WTC11 (cell line): ENCODE data around the gene SNX8. TPM values are rescaled to one million over a fixed set of nuclear protein-coding genes. Genes with fewer than 3 reads are reported as not detected.

Experiments used
- ATAC-seq: fragments of 200-7000 bp; cut with Tn5 transposase; 2 replicates; pipeline ENCODE4 v1.10.0; 2021; ENCODE audit warnings: mild to moderate bottlenecking, moderate library complexity
- CTCF ChIA-PET: fragments of 300-600 bp; sonication (Branson Sonifier 250); formaldehyde crosslinking; loops from one replicate; lab custom pipeline; 2021; ENCODE audit warnings: antibody characterized with exemption; lab: Charles Lee
- POLR2A ChIA-PET: fragments of 350-600 bp; sonication (Branson Sonifier 250); formaldehyde crosslinking; loops from one replicate; lab custom pipeline; 2021; ENCODE audit warnings: antibody characterized with exemption; lab: Charles Lee
- DNase-seq: peaks from one replicate; pipeline ENCODE4 v3.0.0; 2021; ENCODE audit warnings: low spot score
- H3K27ac Mint-ChIP-seq: 2 replicates; pipeline ENCODE4 v1.8.0; 2021; ENCODE audit warnings: mixed read lengths
- H3K27me3 Mint-ChIP-seq: 2 replicates; pipeline ENCODE4 v1.8.0; 2021; ENCODE audit warnings: low read depth, mild to moderate bottlenecking, moderate library complexity, mixed read lengths
- H3K36me3 Mint-ChIP-seq: 2 replicates; pipeline ENCODE4 v1.8.0; 2021; ENCODE audit warnings: mixed read lengths
- H3K4me1 Mint-ChIP-seq: 2 replicates; pipeline ENCODE4 v1.8.0; 2022; ENCODE audit warnings: mixed read lengths
- H3K4me3 Mint-ChIP-seq: 2 replicates; pipeline ENCODE4 v1.8.0; 2021; ENCODE audit warnings: mild to moderate bottlenecking, moderate library complexity, mixed read lengths
- H3K9me3 Mint-ChIP-seq: 2 replicates; pipeline ENCODE4 v1.8.0; 2021; ENCODE audit warnings: mixed read lengths
- AR ChIP-seq: fragments of 250-450 bp; sonication (Bioruptor Pico); IDR thresholded peaks from 2 replicates; pipeline ENCODE4 v1.9.0; 2021; ENCODE audit warnings: mild to moderate bottlenecking
- CBFB ChIP-seq: sonication (generic); formaldehyde crosslinking; IDR thresholded peaks from 2 replicates; pipeline ENCODE4 v1.8.1; 2022; ENCODE audit warnings: mild to moderate bottlenecking, low read depth, missing genetic modification reagents
- CTCF ChIP-seq: fragments of 200-600 bp; IDR thresholded peaks from 2 replicates; pipeline ENCODE4 v1.8.0; 2022; ENCODE audit warnings: antibody characterized with exemption
- EMX1 ChIP-seq: fragments of 250-450 bp; sonication (Bioruptor Pico); IDR thresholded peaks from 2 replicates; pipeline ENCODE4 v1.8.0; 2021; ENCODE audit warnings: mild to moderate bottlenecking
- ERG ChIP-seq: fragments of 250-450 bp; sonication (Bioruptor Pico); IDR thresholded peaks from 2 replicates; pipeline ENCODE4 v1.8.0; 2021; ENCODE audit warnings: mild to moderate bottlenecking
- ESRRA ChIP-seq: sonication (generic); formaldehyde crosslinking; IDR thresholded peaks from 2 replicates; pipeline ENCODE4 v1.8.1; 2022; ENCODE audit warnings: mild to moderate bottlenecking, missing genetic modification reagents, borderline replicate concordance
- GABPB1 ChIP-seq: sonication (generic); formaldehyde crosslinking; IDR thresholded peaks from 2 replicates; pipeline ENCODE4 v1.8.1; 2023; ENCODE audit warnings: mild to moderate bottlenecking, missing genetic modification reagents
- GRHL2 ChIP-seq: fragments of 250-450 bp; sonication (Bioruptor Pico); IDR thresholded peaks from 2 replicates; pipeline ENCODE4 v1.8.0; 2022; ENCODE audit warnings: mild to moderate bottlenecking, moderate library complexity; ENCODE audit not compliant: insufficient replicate concordance, severe bottlenecking
- NFYB ChIP-seq: sonication (generic); formaldehyde crosslinking; conservative IDR thresholded peaks from 2 replicates; pipeline ENCODE4 v1.8.0; 2022; ENCODE audit warnings: low read depth, missing genetic modification reagents
- RORB ChIP-seq: fragments of 250-450 bp; sonication (Bioruptor Pico); IDR thresholded peaks from 2 replicates; pipeline ENCODE4 v1.9.0; 2021; ENCODE audit warnings: mild to moderate bottlenecking
- SMAD4 ChIP-seq: sonication (generic); formaldehyde crosslinking; IDR thresholded peaks from 2 replicates; pipeline ENCODE4 v1.8.0; 2022; ENCODE audit warnings: mild to moderate bottlenecking, missing genetic modification reagents
- ZNF396 ChIP-seq: fragments of 250-450 bp; sonication (Bioruptor Pico); IDR thresholded peaks from 2 replicates; pipeline ENCODE4 v1.8.0; 2021; ENCODE audit warnings: mild to moderate bottlenecking, moderate library complexity, borderline replicate concordance
- ZSCAN18 ChIP-seq: fragments of 250-450 bp; sonication (Bioruptor Pico); IDR thresholded peaks from 2 replicates; pipeline ENCODE4 v2.1.2; 2022; ENCODE audit warnings: mild to moderate bottlenecking, moderate library complexity
- total RNA-seq: library from RNA; stranded (reverse); gene quantifications from 3 replicates; pipeline ENCODE4 v1.2.3, GENCODE V29; 2021
- TF ChIP-seq, protein P1 (sequence below): sonication (generic); formaldehyde crosslinking; conservative IDR thresholded peaks from 2 replicates; pipeline ENCODE4 v1.8.1; 2023; ENCODE audit warnings: mild to moderate bottlenecking, low read depth, missing genetic modification reagents, moderate library complexity
- TF ChIP-seq, protein P2 (sequence below): sonication (generic); formaldehyde crosslinking; IDR thresholded peaks from 2 replicates; pipeline ENCODE4 v1.8.1; 2022; ENCODE audit warnings: low read depth, missing genetic modification reagents, borderline replicate concordance
- TF ChIP-seq, protein P3 (sequence below): sonication (generic); formaldehyde crosslinking; IDR thresholded peaks from 2 replicates; pipeline ENCODE4 v1.8.0; 2023; ENCODE audit warnings: mild to moderate bottlenecking, missing genetic modification reagents
- TF ChIP-seq, protein P4 (sequence below): sonication (generic); formaldehyde crosslinking; IDR thresholded peaks from 2 replicates; pipeline ENCODE4 v1.8.1; 2023; ENCODE audit warnings: mild to moderate bottlenecking, moderate library complexity, missing genetic modification reagents

The SNX8 gene
- total RNA-seq, 1 experiment from 2014 or later, result 50.8 TPM

DNA sequence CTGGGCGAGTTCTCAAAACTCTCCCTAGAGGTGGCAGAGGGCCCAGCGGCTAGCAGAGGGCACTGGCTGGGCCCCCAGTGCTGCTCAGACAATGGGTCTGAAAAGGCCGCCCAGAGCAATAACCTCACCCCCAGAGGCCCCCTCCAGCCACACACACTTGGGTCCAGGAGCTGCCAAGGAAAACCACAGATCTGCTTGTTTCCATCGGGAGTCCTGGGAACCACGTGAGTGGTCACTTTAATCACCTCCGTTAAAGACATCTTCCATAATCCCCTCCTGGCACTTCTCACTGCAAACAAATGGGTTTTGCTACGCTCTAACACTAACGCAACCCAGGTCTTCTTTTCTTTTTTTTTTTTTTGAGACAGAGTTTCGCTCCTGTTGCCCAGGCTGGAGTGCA, 42.2 kb downstream of the SNX8 start:
- peaks cover 21% of the 10 kb centered on the region for H3K4me1 Mint-ChIP-seq
- H3K9me3 Mint-ChIP-seq, result no peaks in the 10 kb centered on the region
- ChIA-PET CTCF (no interaction called here), POLR2A (no interaction called here)
- H3K4me3 Mint-ChIP-seq, result no peak overlapping the region
- no peaks in the 10 kb centered on the region for H3K27me3 Mint-ChIP-seq
- no peak for TF ChIP-seq ZNF396
- TF ChIP-seq NFYB, result no peak
- DNase-seq, result no peak
- peak overlapping the region; percentile 2; the same call in 1 of the 2 replicates for H3K27ac Mint-ChIP-seq
- ATAC-seq, result no peak
- H3K36me3 Mint-ChIP-seq, result peaks cover 15% of the 10 kb centered on the region

DNA sequence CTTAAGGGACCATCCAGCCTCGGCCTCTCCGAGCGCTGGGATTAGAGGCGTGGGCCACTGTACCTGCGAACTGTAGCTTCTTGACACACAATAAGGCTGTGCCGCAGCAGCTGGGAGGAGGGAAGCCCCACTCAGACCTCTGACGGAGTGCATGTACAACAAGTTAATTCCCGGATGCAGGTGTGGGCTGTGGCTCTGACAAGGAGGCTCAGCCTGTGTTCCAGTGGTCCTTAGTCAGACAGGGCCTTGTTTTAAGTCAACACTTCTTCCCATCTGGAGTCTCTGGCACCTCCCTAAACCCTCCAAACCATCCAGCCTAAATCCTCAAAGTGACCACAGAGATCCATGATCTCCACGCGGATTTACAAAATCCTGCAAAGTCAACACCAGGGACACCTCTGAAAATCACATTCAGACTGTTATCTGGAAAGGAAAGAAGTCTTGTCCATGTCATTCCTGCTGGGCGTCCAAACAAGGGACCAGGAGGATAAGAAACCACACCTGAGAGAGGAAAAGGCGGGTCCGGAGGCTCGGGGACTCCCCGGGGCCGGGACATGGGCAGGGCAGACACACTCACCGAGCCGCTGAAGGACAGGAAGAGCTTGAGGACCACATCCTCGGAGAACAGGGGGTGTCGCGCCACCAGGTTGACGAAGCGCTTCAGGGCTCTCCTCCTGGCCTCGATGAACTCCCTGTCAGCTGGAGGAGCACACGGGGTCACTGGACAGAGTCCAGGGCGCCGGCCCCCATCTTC, 42.8 kb downstream of the SNX8 start:
- H3K4me3 Mint-ChIP-seq, result no peak overlapping the region
- H3K27me3 Mint-ChIP-seq, result no peaks in the 10 kb centered on the region
- ChIA-PET CTCF (interaction anchor here (0.6 kb wide), 1 partner anchor 49 kb away, joined by 4 read pairs; no protein-coding TSS in a partner anchor), POLR2A (no interaction called here)
- peaks cover 21% of the 10 kb centered on the region for H3K36me3 Mint-ChIP-seq
- DNase-seq (no peak), ATAC-seq (no peak)
- peaks cover 21% of the 10 kb centered on the region for H3K4me1 Mint-ChIP-seq
- peak overlapping the region; percentile 76 for H3K27ac Mint-ChIP-seq
- no peaks in the 10 kb centered on the region for H3K9me3 Mint-ChIP-seq
- TF ChIP-seq EMX1 (CRISPR knock-in tag) (no peak), GRHL2 (no peak), RORB (CRISPR knock-in tag) (no peak), ESRRA (CRISPR knock-in tag) (no peak), ZSCAN18 (CRISPR knock-in tag) (no peak), CTCF (no peak), ERG (CRISPR knock-in tag) (no peak), SMAD4 (CRISPR knock-in tag) (no peak), CBFB (CRISPR knock-in tag) (no peak), AR (CRISPR knock-in tag) (no peak), GABPB1 (no peak)
- TF ChIP-seq, protein P1, sequence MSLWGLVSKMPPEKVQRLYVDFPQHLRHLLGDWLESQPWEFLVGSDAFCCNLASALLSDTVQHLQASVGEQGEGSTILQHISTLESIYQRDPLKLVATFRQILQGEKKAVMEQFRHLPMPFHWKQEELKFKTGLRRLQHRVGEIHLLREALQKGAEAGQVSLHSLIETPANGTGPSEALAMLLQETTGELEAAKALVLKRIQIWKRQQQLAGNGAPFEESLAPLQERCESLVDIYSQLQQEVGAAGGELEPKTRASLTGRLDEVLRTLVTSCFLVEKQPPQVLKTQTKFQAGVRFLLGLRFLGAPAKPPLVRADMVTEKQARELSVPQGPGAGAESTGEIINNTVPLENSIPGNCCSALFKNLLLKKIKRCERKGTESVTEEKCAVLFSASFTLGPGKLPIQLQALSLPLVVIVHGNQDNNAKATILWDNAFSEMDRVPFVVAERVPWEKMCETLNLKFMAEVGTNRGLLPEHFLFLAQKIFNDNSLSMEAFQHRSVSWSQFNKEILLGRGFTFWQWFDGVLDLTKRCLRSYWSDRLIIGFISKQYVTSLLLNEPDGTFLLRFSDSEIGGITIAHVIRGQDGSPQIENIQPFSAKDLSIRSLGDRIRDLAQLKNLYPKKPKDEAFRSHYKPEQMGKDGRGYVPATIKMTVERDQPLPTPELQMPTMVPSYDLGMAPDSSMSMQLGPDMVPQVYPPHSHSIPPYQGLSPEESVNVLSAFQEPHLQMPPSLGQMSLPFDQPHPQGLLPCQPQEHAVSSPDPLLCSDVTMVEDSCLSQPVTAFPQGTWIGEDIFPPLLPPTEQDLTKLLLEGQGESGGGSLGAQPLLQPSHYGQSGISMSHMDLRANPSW (CRISPR knock-in tag), result no peak
- TF ChIP-seq, protein P2, sequence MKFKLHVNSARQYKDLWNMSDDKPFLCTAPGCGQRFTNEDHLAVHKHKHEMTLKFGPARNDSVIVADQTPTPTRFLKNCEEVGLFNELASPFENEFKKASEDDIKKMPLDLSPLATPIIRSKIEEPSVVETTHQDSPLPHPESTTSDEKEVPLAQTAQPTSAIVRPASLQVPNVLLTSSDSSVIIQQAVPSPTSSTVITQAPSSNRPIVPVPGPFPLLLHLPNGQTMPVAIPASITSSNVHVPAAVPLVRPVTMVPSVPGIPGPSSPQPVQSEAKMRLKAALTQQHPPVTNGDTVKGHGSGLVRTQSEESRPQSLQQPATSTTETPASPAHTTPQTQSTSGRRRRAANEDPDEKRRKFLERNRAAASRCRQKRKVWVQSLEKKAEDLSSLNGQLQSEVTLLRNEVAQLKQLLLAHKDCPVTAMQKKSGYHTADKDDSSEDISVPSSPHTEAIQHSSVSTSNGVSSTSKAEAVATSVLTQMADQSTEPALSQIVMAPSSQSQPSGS (CRISPR knock-in tag), result no peak
- TF ChIP-seq, protein P3, sequence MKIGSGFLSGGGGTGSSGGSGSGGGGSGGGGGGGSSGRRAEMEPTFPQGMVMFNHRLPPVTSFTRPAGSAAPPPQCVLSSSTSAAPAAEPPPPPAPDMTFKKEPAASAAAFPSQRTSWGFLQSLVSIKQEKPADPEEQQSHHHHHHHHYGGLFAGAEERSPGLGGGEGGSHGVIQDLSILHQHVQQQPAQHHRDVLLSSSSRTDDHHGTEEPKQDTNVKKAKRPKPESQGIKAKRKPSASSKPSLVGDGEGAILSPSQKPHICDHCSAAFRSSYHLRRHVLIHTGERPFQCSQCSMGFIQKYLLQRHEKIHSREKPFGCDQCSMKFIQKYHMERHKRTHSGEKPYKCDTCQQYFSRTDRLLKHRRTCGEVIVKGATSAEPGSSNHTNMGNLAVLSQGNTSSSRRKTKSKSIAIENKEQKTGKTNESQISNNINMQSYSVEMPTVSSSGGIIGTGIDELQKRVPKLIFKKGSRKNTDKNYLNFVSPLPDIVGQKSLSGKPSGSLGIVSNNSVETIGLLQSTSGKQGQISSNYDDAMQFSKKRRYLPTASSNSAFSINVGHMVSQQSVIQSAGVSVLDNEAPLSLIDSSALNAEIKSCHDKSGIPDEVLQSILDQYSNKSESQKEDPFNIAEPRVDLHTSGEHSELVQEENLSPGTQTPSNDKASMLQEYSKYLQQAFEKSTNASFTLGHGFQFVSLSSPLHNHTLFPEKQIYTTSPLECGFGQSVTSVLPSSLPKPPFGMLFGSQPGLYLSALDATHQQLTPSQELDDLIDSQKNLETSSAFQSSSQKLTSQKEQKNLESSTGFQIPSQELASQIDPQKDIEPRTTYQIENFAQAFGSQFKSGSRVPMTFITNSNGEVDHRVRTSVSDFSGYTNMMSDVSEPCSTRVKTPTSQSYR (CRISPR knock-in tag), result no peak
- TF ChIP-seq, protein P4, sequence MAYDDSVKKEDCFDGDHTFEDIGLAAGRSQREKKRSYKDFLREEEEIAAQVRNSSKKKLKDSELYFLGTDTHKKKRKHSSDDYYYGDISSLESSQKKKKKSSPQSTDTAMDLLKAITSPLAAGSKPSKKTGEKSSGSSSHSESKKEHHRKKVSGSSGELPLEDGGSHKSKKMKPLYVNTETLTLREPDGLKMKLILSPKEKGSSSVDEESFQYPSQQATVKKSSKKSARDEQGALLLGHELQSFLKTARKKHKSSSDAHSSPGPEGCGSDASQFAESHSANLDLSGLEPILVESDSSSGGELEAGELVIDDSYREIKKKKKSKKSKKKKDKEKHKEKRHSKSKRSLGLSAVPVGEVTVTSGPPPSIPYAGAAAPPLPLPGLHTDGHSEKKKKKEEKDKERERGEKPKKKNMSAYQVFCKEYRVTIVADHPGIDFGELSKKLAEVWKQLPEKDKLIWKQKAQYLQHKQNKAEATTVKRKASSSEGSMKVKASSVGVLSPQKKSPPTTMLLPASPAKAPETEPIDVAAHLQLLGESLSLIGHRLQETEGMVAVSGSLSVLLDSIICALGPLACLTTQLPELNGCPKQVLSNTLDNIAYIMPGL (CRISPR knock-in tag), result no peak
